GM23248 (cell line): ENCODE measurements around the gene ANXA6.

Source experiments
- EZH2 ChIP-seq: fragments of 200-600 bp; sonication (generic); IDR thresholded peaks from 2 replicates; pipeline ENCODE4 v1.6.1; 2018; ENCODE audit warnings: antibody characterized with exemption, mild to moderate bottlenecking; ENCODE audit not compliant: insufficient read depth, poor library complexity, severe bottlenecking
- EZH2phosphoT487 ChIP-seq: fragments of 200-600 bp; sonication (generic); IDR thresholded peaks from 2 replicates; pipeline ENCODE4 v1.6.1; 2018; ENCODE audit warnings: antibody characterized with exemption, moderate library complexity, mild to moderate bottlenecking, low read depth; ENCODE audit not compliant: insufficient read depth

DNA sequence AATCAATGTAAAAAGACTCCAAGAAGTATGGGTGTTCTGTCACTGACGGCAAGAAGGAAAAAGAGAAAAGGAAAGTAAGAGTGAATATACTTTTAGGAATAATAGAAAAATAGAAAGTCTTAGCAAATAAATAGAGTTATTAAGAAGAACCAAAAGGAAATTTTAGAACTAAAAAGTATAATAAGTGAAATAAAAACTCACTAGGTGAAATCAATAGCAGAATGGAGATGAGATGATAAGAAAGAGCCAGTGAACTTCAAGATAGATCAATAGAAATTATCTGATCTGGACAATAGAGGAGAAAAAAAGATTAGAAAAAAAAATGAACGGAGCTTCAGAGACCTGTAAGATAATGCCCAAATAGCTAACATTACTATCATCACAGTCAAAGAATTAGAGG lies 31.6 kb upstream of the ANXA6 start:
- TF ChIP-seq EZH2, result no peak
- no peak for TF ChIP-seq EZH2phosphoT487
